Endothelial cell of umbilical vein (primary cell): ENCODE results near the gene MAPK9. TPM values are rescaled to one million over a fixed set of nuclear protein-coding genes. Genes with fewer than 3 reads are reported as not detected.

Experiments used
- BruUV-seq: library from RNA; stranded (reverse); fragments of 400-500 nt; replicated peaks from 2 replicates; lab custom pipeline; 2021; lab: Mats Ljungman, UMichigan
- CTCF ChIA-PET: fragments of 300-600, 350-600 bp; sonication (Branson Sonifier 250); formaldehyde crosslinking; loops from one replicate; lab custom pipeline; 2021; ENCODE audit warnings: antibody characterized with exemption, inconsistent platforms; lab: Charles Lee
- POLR2A ChIA-PET: fragments of 300-600, 350-600 bp; sonication (Branson Sonifier 250); formaldehyde crosslinking; loops from one replicate; lab custom pipeline; 2021; ENCODE audit warnings: antibody characterized with exemption, inconsistent platforms; lab: Charles Lee
- DNase-seq: peaks from one replicate; pipeline ENCODE4 v3.0.0-alpha.2; 2011; ENCODE audit warnings: low read depth, low spot score
- FAIRE-seq: peaks from 2 replicates; lab custom pipeline; 2011; peaks lifted over from hg19 to GRCh38; lab: Jason Lieb, UNC
- H2AFZ ChIP-seq: 2 replicates; pipeline ENCODE4 v1.6.0; 2012; ENCODE audit warnings: low read depth, low read length, control low read depth, inconsistent platforms
- H3K27ac ChIP-seq: 2 replicates; pipeline ENCODE4 v1.5.1; 2011; ENCODE audit warnings: low read depth, mild to moderate bottlenecking, control low read depth, low read length, moderate library complexity; ENCODE audit not compliant: insufficient read depth
- H3K27me3 ChIP-seq, 2 experiments: 2 replicates each; pipeline versions ENCODE4 v1.6.0 to v1.6.1; 2011; ENCODE audit warnings: low read length in 2 of 2, mixed read lengths in 1 of 2; ENCODE audit not compliant: control insufficient read depth in 2 of 2, insufficient read depth in 2 of 2
- H3K36me3 ChIP-seq, 2 experiments: 2 replicates in 1 of 2; 3 replicates in 1 of 2; pipeline ENCODE4 v1.5.1; 2011; ENCODE audit warnings: low read length in 2 of 2, mild to moderate bottlenecking in 1 of 2, moderate library complexity in 1 of 2; ENCODE audit not compliant: control insufficient read depth in 2 of 2, insufficient read depth in 2 of 2; ENCODE audit errors: extremely low read depth in 1 of 2
- H3K4me1 ChIP-seq: 3 replicates; pipeline ENCODE4 v1.5.1; 2011; ENCODE audit warnings: mild to moderate bottlenecking, low read length; ENCODE audit not compliant: control insufficient read depth, insufficient read depth; ENCODE audit errors: extremely low read depth
- H3K4me2 ChIP-seq: 2 replicates; pipeline ENCODE4 v1.6.1; 2011; ENCODE audit warnings: low read length, control low read depth, mixed read lengths; ENCODE audit not compliant: insufficient read depth
- H3K4me3 ChIP-seq, 3 experiments: fragments of 200-600 bp in 1 of 3; sonication (generic), shearing (Covaris generic) in 1 of 3; replicated peaks in 1 of 3; 2 replicates each; pipeline ENCODE4 v1.5.1; 2011 to 2016; ENCODE audit warnings: control low read depth in 3 of 3, low read length in 3 of 3, mild to moderate bottlenecking in 2 of 3, inconsistent platforms in 1 of 3, low read depth in 1 of 3, moderate library complexity in 1 of 3; ENCODE audit not compliant: insufficient read depth in 1 of 3
- H3K79me2 ChIP-seq: 2 replicates; pipeline ENCODE4 v1.6.0; 2012; ENCODE audit warnings: low read length, inconsistent platforms; ENCODE audit not compliant: control insufficient read depth, insufficient read depth
- H3K9ac ChIP-seq: replicated peaks from 2 replicates; pipeline ENCODE3; 2011; ENCODE audit warnings: low read length, control low read depth; ENCODE audit not compliant: insufficient read depth; ENCODE audit errors: extremely low read depth
- H3K9me1 ChIP-seq: replicated peaks from 3 replicates; pipeline ENCODE4 v1.6.0; 2011; ENCODE audit warnings: mild to moderate bottlenecking, low read length; ENCODE audit not compliant: control insufficient read depth, insufficient read depth; ENCODE audit errors: extremely low read depth
- H3K9me3 ChIP-seq: replicated peaks from 2 replicates; pipeline ENCODE4 v1.5.1; 2012; ENCODE audit warnings: low read length, inconsistent platforms; ENCODE audit not compliant: control insufficient read depth, insufficient read depth
- H4K20me1 ChIP-seq: replicated peaks from 2 replicates; pipeline ENCODE3; 2011; ENCODE audit warnings: mild to moderate bottlenecking, low read length; ENCODE audit not compliant: control insufficient read depth, insufficient read depth; ENCODE audit errors: extremely low read depth
- EZH2 ChIP-seq: IDR thresholded peaks from 2 replicates; pipeline ENCODE4 v1.6.1; 2012; ENCODE audit warnings: borderline replicate concordance, low read depth, mild to moderate bottlenecking, moderate library complexity, low read length, inconsistent platforms; ENCODE audit not compliant: severe bottlenecking
- FOS ChIP-seq: IDR thresholded peaks from 2 replicates; pipeline ENCODE4 v1.6.1; 2011; ENCODE audit warnings: mild to moderate bottlenecking, low read length, moderate library complexity, borderline replicate concordance; ENCODE audit not compliant: insufficient read depth
- GATA2 ChIP-seq: IDR thresholded peaks from 2 replicates; pipeline ENCODE4 v1.7.0; 2011; ENCODE audit warnings: low read depth, mild to moderate bottlenecking, moderate library complexity, mixed read lengths, low read length; ENCODE audit not compliant: insufficient read length, insufficient read depth
- JUN ChIP-seq: IDR thresholded peaks from 2 replicates; pipeline ENCODE4 v1.6.1; 2011; ENCODE audit warnings: borderline replicate concordance, low read depth; ENCODE audit not compliant: insufficient read length, insufficient read depth
- MYC ChIP-seq: IDR thresholded peaks from one replicate; pipeline ENCODE4 v1.6.1; 2011; ENCODE audit warnings: mild to moderate bottlenecking, low read depth, low read length
- POLR2A ChIP-seq: IDR thresholded peaks from 2 replicates; pipeline ENCODE4 v1.6.1; 2012; ENCODE audit warnings: low read depth, mild to moderate bottlenecking, control low read depth, low read length
- POLR2AphosphoS5 ChIP-seq: IDR thresholded peaks from 2 replicates; pipeline ENCODE4 v1.6.1; 2012; ENCODE audit warnings: low read depth, mild to moderate bottlenecking, control low read depth, low read length, moderate library complexity; ENCODE audit not compliant: insufficient read depth
- dilution Hi-C: fragments of 300-500 bp; cut with MboI; formaldehyde crosslinking; loops from one replicate; pipeline ENCODE4 v1.15.0; 2019; ENCODE audit warnings: low sequenced_read_pairs; ENCODE audit not compliant: extremely low pct_ligation_motif_present
- intact Hi-C: fragments of 100-400 bp; cut with micrococcal nuclease; formaldehyde crosslinking; loops from one replicate; pipeline ENCODE4 v1.10.0; 2022
- polyA plus RNA-seq, 4 experiments: library from polyadenylated mRNA; depleted of rRNA in 3 of 4; stranded (reverse) in 3 of 4; unstranded in 1 of 4; fragments of >200 nt; gene quantifications; 2 replicates each; pipeline versions ENCODE4 v1.2.1 to v1.2.3, GENCODE V29; 2011 to 2012; ENCODE audit warnings: missing spikeins in 1 of 4
- total RNA-seq: library from RNA; stranded (reverse); gene quantifications from 2 replicates; pipeline ENCODE4 v1.2.3, GENCODE V29; 2021
- TF ChIP-seq, protein P1 (sequence below), 2 donors: IDR thresholded peaks; 1 replicate in 1 of 2; 2 replicates in 1 of 2; pipeline ENCODE4 v1.5.1; 2011; ENCODE audit warnings: low read length in 2 of 2, mild to moderate bottlenecking in 2 of 2, moderate library complexity in 2 of 2, control low read depth in 1 of 2, inconsistent platforms in 1 of 2, low read depth in 1 of 2; ENCODE audit not compliant: insufficient read depth in 1 of 2; ENCODE audit errors: extremely low read depth in 1 of 2
- TF ChIP-seq, protein P2 (sequence below): IDR thresholded peaks from 2 replicates; pipeline ENCODE4 v1.6.1; 2011; ENCODE audit not compliant: insufficient read depth, insufficient read length

MAPK9 gene
- total and polyA plus RNA-seq, 2 donors (not counting 3 experiments of a cell fraction or from before 2014, with no cell fraction given): 24.6 to 34.8 TPM

DNA sequence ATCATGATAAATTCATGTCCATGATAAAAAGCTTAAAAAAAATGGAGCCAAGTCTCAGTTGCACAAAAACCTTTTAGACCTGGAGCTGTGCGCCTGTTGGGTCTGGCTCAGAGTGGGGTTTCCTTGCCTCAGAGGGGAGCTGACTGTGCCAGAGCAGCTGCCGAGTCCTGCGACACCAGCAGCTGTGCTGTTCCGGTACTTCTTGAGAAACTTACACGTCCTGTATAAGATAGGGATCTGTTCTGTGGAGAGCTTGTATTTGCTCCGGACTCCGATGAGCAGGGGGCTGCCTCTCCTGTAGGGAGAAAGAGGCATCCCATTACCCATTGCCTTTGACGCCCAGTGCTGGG is 32.7 kb upstream of the MAPK9 start:
- Histone ChIP-seq H3K27ac (no peak overlapping the region), H4K20me1 (no peaks in the 10 kb centered on the region), H2AFZ (no peak overlapping the region), H3K36me3 (no peaks in the 10 kb centered on the region), H3K9me3 (no peaks in the 10 kb centered on the region), H3K9ac (no peak overlapping the region), H3K4me1 (no peaks in the 10 kb centered on the region), H3K27me3 (no peaks in the 10 kb centered on the region), H3K4me2 (no peak overlapping the region), H3K9me1 (no peaks in the 10 kb centered on the region), H3K79me2 (no peaks in the 10 kb centered on the region), H3K4me3 (no peak overlapping the region)
- no peak for TF ChIP-seq EZH2
- no peak for TF ChIP-seq POLR2AphosphoS5
- TF ChIP-seq, protein P1, sequence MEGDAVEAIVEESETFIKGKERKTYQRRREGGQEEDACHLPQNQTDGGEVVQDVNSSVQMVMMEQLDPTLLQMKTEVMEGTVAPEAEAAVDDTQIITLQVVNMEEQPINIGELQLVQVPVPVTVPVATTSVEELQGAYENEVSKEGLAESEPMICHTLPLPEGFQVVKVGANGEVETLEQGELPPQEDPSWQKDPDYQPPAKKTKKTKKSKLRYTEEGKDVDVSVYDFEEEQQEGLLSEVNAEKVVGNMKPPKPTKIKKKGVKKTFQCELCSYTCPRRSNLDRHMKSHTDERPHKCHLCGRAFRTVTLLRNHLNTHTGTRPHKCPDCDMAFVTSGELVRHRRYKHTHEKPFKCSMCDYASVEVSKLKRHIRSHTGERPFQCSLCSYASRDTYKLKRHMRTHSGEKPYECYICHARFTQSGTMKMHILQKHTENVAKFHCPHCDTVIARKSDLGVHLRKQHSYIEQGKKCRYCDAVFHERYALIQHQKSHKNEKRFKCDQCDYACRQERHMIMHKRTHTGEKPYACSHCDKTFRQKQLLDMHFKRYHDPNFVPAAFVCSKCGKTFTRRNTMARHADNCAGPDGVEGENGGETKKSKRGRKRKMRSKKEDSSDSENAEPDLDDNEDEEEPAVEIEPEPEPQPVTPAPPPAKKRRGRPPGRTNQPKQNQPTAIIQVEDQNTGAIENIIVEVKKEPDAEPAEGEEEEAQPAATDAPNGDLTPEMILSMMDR (IDR thresholded peaks at IDR 0.05; ENCODE audit: extremely low read depth in 1 of 2, insufficient read depth in 1 of 2, low read depth in 1 of 2, low read length in 2 of 2): no peak
- TF ChIP-seq FOS: no peak
- TF ChIP-seq POLR2A: no peak
- TF ChIP-seq MYC: no peak
- TF ChIP-seq, protein P2, sequence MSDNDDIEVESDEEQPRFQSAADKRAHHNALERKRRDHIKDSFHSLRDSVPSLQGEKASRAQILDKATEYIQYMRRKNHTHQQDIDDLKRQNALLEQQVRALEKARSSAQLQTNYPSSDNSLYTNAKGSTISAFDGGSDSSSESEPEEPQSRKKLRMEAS: no peak
- no peak for TF ChIP-seq JUN
- TF ChIP-seq GATA2: no peak
- FAIRE-seq (no peak), DNase-seq (no peak)
- ChIA-PET CTCF (interaction anchor here (0.9 to 2.8 kb wide), 4 partner anchors 9 to 123 kb away, joined by 3 to 15 read pairs (median 4); partner anchors contain the start of gene RASGEF1C), POLR2A (no interaction called here)
- BruUV-seq: no TSS peak
- intact Hi-C loops: no loop called here
- dilution Hi-C loops: no loop called here
